RKO (cell line): ENCODE results near the gene PGAP3.
A peak's percentile ranks its signal among the peaks of the same experiment; 100 is the strongest.

ENCODE experiments used
- DNase-seq: peaks from one replicate; pipeline ENCODE4 v3.0.0-alpha.2; 2016; ENCODE audit warnings: low spot score

PGAP3 gene

DNA sequence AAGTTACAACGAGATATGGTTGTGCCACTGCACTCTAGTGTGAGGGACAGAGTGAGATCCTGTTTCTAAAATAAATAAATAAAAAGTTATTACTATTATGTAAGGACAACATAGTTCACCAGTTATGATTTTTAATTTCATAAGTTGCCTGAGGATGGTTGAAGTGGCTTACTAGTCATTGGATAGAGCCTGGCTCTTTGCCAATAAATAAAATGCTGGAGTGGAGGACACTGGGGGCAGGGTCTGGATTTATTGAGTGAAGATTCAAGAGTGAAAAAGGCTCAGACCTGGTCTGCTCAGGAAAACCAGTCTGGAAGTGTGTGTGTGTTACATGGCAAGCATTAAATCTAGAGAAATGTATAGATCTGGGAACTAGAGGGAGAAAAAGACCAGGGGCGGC is 48.8 kb downstream of the PGAP3 start:
- no peak for DNase-seq

- no peak for DNase-seq
Measured at GRCh38 chr17:39638317-39638716, 49.5 kb downstream of the PGAP3 start.

DNA sequence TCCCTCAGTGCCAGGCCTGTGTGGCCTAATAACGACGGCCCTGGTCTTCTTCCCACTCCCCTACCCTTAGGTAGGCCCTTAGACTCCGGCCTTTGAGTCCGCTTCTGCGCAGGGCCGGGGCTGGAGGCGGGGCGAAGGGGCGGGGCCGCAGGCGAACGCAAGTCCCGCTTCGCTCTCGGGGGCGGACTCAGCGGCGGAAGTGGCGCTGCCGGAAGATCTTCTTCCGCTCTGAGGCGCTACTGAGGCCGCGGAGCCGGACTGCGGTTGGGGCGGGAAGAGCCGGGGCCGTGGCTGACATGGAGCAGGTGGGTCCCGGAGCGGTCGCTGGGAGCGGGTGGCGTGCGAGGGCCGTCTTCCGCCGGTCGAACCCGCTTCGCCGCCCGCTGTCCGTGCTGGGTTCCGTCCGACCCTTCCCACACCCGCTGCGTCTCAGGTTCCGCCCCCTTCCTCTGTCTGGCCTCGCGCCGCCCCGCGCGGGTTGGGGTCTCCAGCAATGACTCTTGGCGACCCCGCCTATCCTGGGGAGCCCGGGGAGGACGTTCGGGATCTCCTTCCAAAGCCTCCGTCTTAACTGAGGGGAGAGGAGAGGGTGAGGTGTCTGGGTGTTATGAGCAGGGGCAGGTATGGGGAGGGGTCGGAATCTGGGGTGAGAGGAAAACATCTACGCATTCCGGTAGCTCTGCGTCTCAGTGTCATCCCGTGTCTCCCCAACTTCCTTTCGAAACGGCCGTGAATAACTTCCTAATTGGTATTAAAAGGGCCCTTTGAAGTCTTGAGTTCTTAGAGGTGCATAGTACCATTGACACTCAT is 50.7 kb downstream of the PGAP3 start, which contains the start of gene STARD3:
Gene STARD3 (plus strand): TSS at position 218 of the 810 bp plus-strand sequence. CDS start 16,388 bp downstream, outside the sequence.
- DNase-seq, result peak; percentile 89

DNA sequence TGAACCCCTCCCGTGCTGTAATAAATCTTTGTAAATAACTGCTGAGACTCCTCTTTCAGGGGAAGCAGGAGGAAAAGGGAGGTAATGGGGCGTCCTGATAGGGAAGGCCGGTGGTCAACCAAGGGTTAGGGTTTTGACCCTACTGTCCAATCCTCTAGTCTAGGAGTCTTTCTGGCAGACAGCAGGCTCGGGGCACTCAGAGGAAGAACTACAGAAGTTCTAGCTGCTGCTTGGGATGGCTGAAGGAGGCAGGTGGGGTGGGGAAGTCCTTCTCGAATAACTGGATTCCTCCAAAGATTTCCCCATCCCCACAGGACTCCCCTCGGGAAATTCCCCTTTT is 51.3 kb downstream of the PGAP3 start:
- peak; percentile 20 for DNase-seq

GRCh38 chr17:39635614-39636176 is 52.2 kb downstream of the PGAP3 start:
- DNase-seq, result no peak

GRCh38 chr17:39634384-39634871 is 53.4 kb downstream of the PGAP3 start:
- DNase-seq, result peak; percentile 72

- no peak for DNase-seq
Measured at GRCh38 chr17:39633570-39634183, 54.2 kb downstream of the PGAP3 start.

GRCh38 chr17:39632153-39632941 is 55.5 kb downstream of the PGAP3 start:
- no peak for DNase-seq

GRCh38 chr17:39631403-39631802 is 56.5 kb downstream of the PGAP3 start:
- DNase-seq, result no peak

GRCh38 chr17:39629898-39630297 is 58.0 kb downstream of the PGAP3 start:
- no peak for DNase-seq

DNA sequence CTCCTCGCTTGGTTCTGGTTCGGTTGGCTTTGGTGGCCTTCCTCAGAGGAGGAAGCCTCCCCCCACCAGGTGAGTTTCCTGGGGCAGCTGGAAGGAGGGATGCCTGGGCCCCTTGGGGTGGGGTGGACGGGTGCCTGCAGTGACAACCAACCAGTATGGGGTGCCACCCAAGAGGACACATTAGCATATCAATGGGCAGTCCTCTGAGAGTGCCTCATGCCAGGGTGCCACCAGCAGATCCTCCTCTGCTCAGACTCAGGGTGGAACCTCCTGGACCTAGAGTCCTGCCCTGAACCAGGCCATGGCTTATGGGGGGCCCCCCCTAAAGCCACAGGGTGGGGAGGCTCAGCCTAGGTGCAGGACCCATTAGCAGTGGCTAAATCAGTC is 58.4 kb downstream of the PGAP3 start:
- DNase-seq, result no peak

DNA sequence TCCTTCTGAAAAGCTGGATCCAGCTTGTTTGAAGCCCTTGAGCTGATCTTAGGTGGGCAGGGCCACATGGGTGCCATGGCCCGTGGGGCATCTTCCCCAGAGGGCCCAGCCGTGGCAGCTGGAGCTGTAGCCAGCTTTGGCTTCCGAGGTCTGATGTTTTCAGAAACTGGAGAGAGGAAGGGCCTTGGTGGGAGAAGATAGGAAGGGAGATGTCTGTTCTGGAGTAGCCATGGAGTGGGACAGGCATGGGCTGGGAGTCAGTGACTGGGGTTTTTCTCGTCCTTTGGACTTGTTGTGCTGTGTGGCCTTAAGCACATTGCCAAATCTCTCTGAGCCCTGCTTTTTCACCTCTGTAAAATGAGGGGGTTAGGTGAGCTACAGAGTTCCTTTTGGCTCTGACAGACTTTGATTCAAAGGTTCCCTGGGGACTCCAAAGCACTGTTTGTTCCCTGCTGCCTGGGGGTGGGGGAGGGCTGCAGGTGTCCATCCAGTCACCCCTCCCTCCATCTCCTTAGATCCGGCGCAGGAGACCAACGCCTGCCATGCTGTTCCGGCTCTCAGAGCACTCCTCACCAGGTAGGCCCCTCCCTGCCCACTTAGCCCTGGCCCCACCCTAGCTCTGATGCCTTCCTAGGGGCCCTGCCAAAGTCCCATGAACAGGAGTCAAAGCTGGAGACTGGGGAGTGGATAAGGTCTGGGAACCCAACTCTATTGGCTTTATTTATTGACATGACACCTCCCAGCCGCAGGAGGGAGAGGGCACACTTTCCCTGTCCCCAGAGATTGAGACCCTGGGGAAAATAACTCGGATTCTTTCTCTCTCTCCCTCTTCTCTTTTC is 59.0 kb downstream of the PGAP3 start:
- DNase-seq, result no peak

- no peak for DNase-seq
Measured at GRCh38 chr17:39627712-39628516, 59.9 kb downstream of the PGAP3 start.

- no peak for DNase-seq
Measured at GRCh38 chr17:39627047-39627711, 60.7 kb downstream of the PGAP3 start.

DNA sequence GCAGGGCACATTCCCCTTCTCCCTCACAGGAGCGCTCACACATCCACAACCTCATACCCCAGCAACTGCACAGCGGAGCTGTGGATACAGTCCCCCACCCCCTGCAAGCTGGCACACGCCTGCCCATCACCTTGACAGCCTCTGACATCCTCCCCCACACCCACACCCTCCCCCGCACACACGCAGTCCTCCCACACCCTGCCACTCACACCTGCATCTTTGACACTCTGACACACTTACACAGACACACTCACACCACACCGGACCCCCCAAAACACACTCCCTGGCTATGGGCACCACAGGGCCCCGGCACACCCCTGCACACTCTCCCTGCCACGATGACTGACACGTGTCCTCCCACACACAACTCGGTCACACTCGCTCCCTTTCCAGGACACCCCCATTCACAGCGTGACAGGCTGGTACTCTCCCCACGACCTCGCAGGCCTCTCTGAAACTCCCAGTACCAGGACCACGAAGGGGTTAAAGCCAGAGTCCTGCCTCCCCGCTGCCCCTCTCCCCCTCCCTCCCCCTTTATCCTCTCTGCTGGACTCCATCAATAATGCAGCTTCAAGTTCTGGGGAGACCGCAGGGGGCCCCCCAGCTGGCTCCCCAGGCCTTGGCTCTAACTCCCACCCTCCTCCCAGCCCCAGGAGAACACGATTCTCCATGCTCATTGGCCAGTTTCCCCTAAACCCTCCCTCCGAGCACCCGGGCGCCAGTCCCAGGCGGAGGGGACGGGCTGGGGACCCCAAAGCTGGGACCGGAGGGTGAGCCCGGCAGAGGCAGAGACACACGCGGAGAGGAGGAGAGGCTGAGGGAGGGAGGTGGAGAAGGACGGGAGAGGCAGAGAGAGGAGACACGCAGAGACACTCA is 61.4 kb downstream of the PGAP3 start, which contains the start of gene PPP1R1B:
Gene PPP1R1B (plus strand): TSS at position 782 of the 876 bp plus-strand sequence. CDS start 441 bp downstream, outside the sequence.
- DNase-seq, result no peak

DNA sequence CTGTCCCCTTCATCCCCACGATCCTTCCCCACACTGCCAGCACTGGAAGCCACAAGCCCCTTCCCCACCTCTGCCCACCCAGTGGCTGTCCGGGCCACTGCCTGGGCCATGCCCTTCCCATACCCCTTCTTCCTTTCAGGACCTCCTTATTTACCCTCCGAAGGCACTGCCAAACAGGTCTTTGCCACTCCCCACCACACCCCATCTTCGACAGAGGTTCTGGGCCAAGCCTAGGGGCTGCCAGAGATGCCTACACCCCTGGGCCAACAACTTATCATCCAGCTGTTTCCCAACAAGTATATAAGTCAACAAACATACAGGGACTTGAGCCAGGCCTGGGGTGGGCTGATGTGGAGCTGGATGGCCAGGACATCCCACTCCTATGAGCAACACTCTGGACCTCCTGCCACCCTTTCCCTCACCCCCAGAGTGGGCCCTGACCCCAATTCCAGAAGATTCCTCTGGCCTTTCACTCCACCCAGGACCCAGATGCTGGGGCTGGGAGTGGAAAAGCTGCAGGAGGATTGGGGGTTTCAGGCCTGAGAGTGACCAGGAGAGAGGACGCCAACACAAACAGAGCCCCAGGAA is 62.6 kb downstream of the PGAP3 start:
- DNase-seq, result no peak

DNA sequence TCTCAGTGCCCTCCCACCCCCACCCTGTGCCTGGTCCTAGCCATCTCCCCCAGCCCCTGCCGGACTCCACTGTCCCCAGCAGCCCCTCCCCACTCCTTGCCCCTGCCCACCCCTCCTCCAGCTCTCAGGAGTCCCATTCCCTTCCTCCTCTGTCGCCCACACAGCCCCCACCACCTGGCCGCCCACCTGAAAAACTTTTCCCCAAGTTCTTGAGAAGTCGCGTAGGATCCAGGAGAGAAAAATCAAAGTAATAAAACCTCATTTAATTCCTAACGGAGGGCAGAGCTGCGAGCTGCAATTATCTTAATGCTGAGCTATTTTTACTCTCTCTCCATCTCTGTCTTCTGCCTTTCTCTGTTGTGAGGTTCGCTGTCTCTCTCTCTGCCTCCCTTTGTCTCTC is 63.5 kb downstream of the PGAP3 start:
- DNase-seq, result no peak

DNA sequence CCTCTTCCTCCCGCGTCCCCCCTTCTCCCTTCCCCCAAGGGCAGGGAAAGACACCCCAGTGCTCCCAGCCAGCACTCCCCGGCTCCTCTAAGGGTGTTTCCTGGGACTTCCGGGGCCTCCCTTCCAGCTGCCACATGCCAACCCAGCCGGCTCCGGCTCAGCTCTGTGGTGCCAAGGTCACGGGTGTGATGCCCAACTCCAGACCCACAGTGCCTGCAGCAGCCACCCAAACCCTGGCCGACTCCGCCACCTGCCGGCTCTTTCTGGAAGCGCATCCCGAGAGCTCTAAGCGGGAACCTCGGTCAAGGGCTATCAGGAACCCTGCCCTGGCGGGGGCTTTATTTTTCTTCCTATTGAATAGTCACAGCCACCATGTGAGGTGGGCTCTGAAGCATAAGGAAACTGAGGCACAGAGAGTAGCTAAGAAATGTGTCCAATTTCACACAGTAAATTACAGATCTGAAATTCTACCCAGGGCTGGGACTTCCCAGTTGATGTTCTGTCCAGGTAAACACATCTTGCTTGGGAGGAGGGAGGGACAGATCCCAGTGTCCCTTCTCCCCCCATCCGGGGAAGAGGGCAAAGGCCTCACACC is 64.4 kb downstream of the PGAP3 start:
- DNase-seq, result peak; percentile 67
